NOMO-1 (cell line): ENCODE results near the gene MAPK1.

Experiments
- DNase-seq, 2 experiments: peaks; one replicate each; lab custom pipeline; 2025; ENCODE audit not compliant: unreplicated experiment in 2 of 2; lab: John Stamatoyannopoulos, UW

The MAPK1 gene

GRCh38 chr22:21709688-21710087 lies 157.8 kb downstream of the MAPK1 start:
- no peak for DNase-seq

GRCh38 chr22:21708960-21709359 lies 158.5 kb downstream of the MAPK1 start:
- no peak for DNase-seq

GRCh38 chr22:21707677-21708076 lies 159.8 kb downstream of the MAPK1 start:
- DNase-seq = no peak
